HK-2 (cell line): ENCODE data around the gene PALB2.

ENCODE experiments used
- DNase-seq: peaks from one replicate; pipeline ENCODE4 v3.0.0-alpha.2; 2018; ENCODE audit not compliant: unreplicated experiment

The PALB2 gene

GRCh38 chr16:23640931-23641765, at the start of gene PALB2, which contains the start of gene DCTN5:
Gene PALB2, minus strand, starts transcription at chr16:23641310. Its CDS starts 153 bp downstream, at chr16:23641157.
Gene DCTN5, plus strand, starts transcription at chr16:23641466. Its CDS starts 77 bp downstream, at chr16:23641543.
- peak; percentile 85 for DNase-seq

GRCh38 chr16:23689442-23690187, 48.5 kb upstream of the PALB2 start:
- DNase-seq, result no peak

- DNase-seq, result no peak
Measured at GRCh38 chr16:23687034-23687808, 46.1 kb upstream of the PALB2 start.

GRCh38 chr16:23683487-23683886, 42.4 kb upstream of the PALB2 start:
- DNase-seq, result no peak

GRCh38 chr16:23682181-23682580, 41.1 kb upstream of the PALB2 start:
- DNase-seq, result no peak

- no peak for DNase-seq
Measured at GRCh38 chr16:23679986-23680336, 38.9 kb upstream of the PALB2 start.

- DNase-seq, result peak; percentile 49
Measured at GRCh38 chr16:23679274-23679985, 38.3 kb upstream of the PALB2 start.

GRCh38 chr16:23678430-23679273, 37.5 kb upstream of the PALB2 start, which contains the start of gene PLK1:
Gene PLK1, plus strand, starts transcription at chr16:23678889. Its CDS starts 44 bp downstream, at chr16:23678933.
- DNase-seq, result peak; percentile 86

GRCh38 chr16:23676924-23677480, 35.9 kb upstream of the PALB2 start:
- DNase-seq, result no peak

- DNase-seq, result no peak
Measured at GRCh38 chr16:23673971-23674614, 33.0 kb upstream of the PALB2 start.

- peak; percentile 53 for DNase-seq
Measured at GRCh38 chr16:23670137-23670776, 29.1 kb upstream of the PALB2 start.

GRCh38 chr16:23668873-23669272, 27.8 kb upstream of the PALB2 start:
- DNase-seq, result no peak

- DNase-seq, result no peak
Measured at GRCh38 chr16:23668225-23668624, 27.1 kb upstream of the PALB2 start.

- DNase-seq, result no peak
Measured at GRCh38 chr16:23667355-23667659, 26.2 kb upstream of the PALB2 start.

- no peak for DNase-seq
Measured at GRCh38 chr16:23666571-23667354, 25.7 kb upstream of the PALB2 start.

GRCh38 chr16:23663918-23664317, 22.8 kb upstream of the PALB2 start:
- DNase-seq, result no peak

- no peak for DNase-seq
Measured at GRCh38 chr16:23651943-23652468, 10.9 kb upstream of the PALB2 start.
